Activated T-helper 1 cell treated with anti-CD3 and anti-CD28 coated beads, Interleukin-12 subunit alpha, Interleukin-12 subunit beta, Interleukin-2, Interleukin-4 antibody, amounts not matched to agents 30 ng/mL and 10 ng/mL and 1 ng/mL, durations not matched to agents 14 hours and 24 hours and 36 hours (primary cell): ENCODE measurements around the gene LRRC10B. TPM values are rescaled to one million over a fixed set of nuclear protein-coding genes. Genes with fewer than 3 reads are reported as not detected.
A peak's percentile ranks its signal among the peaks of the same experiment; 100 is the strongest.
"Not testable (repeated sequence)": the region's sequence is repeated elsewhere in the genome, so short reads cannot be mapped to it uniquely, and the experiment has no call there.

ENCODE experiments used
- DNase-seq: peaks from one replicate; pipeline ENCODE4 v3.0.0; 2021; ENCODE audit warnings: low spot score
- H3K27ac Mint-ChIP-seq: one replicate; pipeline ENCODE4 v1.8.0; 2021; ENCODE audit warnings: mild to moderate bottlenecking, mixed read lengths
- H3K27me3 Mint-ChIP-seq: one replicate; pipeline ENCODE4 v1.8.0; 2022; ENCODE audit warnings: mild to moderate bottlenecking, moderate library complexity, mixed read lengths; ENCODE audit not compliant: insufficient read depth
- H3K36me3 Mint-ChIP-seq: one replicate; pipeline ENCODE4 v1.8.0; 2021; ENCODE audit warnings: low read depth, mixed read lengths
- H3K4me1 Mint-ChIP-seq: one replicate; pipeline ENCODE4 v1.8.0; 2021; ENCODE audit warnings: low read depth, mixed read lengths
- H3K4me3 Mint-ChIP-seq: one replicate; pipeline ENCODE4 v1.8.0; 2021; ENCODE audit warnings: mild to moderate bottlenecking, moderate library complexity, mixed read lengths
- H3K9me3 Mint-ChIP-seq: one replicate; pipeline ENCODE4 v1.8.0; 2021; ENCODE audit warnings: mixed read lengths
- intact Hi-C: fragments of 100-400 bp; cut with micrococcal nuclease; formaldehyde crosslinking; loops from one replicate; pipeline ENCODE4 v1.15.1; 2024
- total RNA-seq: library from RNA; stranded (reverse); gene quantifications from 2 replicates; pipeline ENCODE4 v1.2.3, GENCODE V29; 2022

Gene LRRC10B
- total RNA-seq, 1 donor from 2014 or later: not detected

DNA sequence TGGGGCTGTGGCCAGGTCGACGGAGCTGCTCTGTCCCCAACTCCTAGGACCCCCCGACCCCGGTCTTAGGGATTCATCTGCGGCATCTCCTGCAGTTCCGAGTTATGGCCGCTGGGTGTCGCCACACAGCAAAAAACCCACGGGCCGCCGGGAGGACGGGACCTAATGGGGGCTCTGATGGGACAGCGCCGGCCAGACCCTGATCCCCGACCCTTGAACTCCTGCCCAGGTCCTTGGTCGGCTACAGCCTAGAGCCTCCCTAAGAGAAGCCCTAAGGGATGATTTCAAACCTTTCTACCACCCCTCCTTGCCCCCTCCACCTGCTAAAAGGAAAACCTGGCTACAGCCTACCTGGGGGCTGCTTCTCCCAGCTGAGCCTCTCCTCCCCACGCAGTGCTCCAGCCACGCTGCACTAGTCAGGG is 30.8 kb upstream of the LRRC10B start:
- H3K27ac Mint-ChIP-seq: no peak overlapping the region
- peaks cover 8% of the 10 kb centered on the region for H3K4me1 Mint-ChIP-seq
- no peaks in the 10 kb centered on the region for H3K36me3 Mint-ChIP-seq
- H3K27me3 Mint-ChIP-seq: no peaks in the 10 kb centered on the region
- intact Hi-C loops: loop anchor here (1.0 kb wide), 2 partner anchors 40 to 161 kb away; no protein-coding TSS in a partner anchor
- H3K4me3 Mint-ChIP-seq: no peak overlapping the region
- peak; percentile 19 for DNase-seq
- no peaks in the 10 kb centered on the region for H3K9me3 Mint-ChIP-seq

DNA sequence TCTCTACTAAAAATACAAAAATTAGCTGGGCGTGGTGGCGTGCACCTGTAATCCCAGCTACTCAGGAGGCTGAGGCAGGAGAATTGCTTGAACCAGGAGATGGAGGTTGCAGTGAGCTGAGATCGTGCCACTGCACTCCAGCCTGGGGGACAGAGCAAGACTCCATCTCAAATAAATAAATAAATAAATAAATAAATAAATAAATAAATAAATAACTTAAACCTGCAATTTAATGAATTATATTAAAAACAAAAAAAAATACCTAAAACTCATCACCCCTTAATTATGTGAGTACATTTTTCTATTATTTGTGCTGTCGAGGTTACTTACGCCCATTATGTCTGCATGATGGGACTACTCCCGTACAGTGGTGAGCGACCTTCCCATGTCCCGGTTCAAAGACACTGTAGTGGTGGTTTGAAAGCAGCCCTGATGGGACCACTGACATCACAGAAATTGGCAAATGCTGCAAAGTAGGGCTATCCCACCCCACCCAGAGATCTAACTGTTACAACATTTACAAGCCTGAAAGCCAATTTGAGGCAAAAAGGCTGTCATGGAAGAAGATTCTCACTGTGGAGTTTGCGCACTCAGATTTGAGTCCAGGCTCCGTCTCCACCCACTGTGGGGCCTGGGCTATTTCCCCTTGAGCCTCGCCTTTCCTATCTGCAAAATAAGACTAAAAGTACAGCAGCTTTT is 29.0 kb upstream of the LRRC10B start:
- H3K4me1 Mint-ChIP-seq, H3K27ac Mint-ChIP-seq, H3K27me3 Mint-ChIP-seq, H3K4me3 Mint-ChIP-seq, H3K36me3 Mint-ChIP-seq, intact Hi-C loops, H3K9me3 Mint-ChIP-seq, DNase-seq: not testable (repeated sequence)

DNA sequence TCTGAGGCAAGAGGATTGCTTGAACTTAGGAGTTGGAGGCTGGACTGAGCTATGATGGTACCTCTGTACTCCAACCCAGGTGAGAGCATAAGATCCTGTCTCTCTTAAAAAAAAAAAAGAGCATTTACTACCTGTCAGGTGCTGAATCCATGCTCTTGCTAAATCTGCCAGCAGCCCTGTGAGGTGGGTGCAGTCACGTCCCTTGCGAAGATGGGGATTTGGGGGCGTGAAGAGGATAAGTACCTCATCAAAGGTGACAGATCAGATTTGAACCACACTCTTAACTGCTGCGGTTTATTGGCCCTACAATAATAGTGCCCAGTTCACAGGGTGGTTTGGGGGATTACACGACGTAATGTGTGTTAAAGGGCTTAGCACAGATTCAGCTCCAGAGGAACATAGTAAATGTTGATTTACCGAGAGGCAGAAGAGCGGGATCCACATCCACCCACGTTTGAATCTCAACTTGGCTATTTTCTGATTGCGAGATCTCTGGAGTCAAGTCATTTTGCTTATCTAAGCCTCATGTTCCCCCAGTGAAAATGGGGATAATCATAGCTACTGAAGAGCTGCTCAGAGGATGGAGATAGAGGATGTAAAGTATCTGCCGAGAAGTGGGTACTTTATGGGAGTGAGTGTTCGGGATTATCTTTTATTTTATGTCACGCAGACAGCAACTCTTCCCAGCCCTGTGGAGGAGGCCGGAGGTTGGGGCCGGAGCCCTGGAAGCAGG is 28.1 kb upstream of the LRRC10B start:
- intact Hi-C loops: no loop called here
- DNase-seq: no peak
- no peak overlapping the region for H3K4me3 Mint-ChIP-seq
- no peaks in the 10 kb centered on the region for H3K27me3 Mint-ChIP-seq
- H3K4me1 Mint-ChIP-seq: no peaks in the 10 kb centered on the region
- no peaks in the 10 kb centered on the region for H3K9me3 Mint-ChIP-seq
- no peaks in the 10 kb centered on the region for H3K36me3 Mint-ChIP-seq
- no peak overlapping the region for H3K27ac Mint-ChIP-seq

DNA sequence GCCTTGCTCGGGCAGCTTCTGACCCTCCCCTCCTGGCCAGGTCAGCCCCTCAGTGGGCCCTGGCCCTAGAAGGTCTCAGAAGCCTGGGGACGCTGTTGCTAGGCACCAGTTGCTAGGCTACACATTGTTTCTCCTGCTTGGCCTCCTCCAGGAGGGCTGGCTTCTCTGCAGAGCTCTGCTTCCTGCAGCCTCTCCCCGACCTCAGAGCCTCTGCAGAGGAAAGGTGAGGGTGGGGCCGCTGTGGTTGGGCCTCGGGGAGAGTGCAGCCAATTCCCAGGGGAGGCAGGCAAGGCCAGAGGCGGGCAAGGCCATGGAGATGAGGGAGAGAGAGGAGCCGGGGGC is 27.6 kb upstream of the LRRC10B start:
- no peak for DNase-seq
- Mint-ChIP-seq H3K4me1 (no peaks in the 10 kb centered on the region), H3K27ac (no peak overlapping the region), H3K4me3 (no peak overlapping the region), H3K27me3 (no peaks in the 10 kb centered on the region), H3K9me3 (no peaks in the 10 kb centered on the region), H3K36me3 (no peaks in the 10 kb centered on the region)
- intact Hi-C loops: no loop called here

DNA sequence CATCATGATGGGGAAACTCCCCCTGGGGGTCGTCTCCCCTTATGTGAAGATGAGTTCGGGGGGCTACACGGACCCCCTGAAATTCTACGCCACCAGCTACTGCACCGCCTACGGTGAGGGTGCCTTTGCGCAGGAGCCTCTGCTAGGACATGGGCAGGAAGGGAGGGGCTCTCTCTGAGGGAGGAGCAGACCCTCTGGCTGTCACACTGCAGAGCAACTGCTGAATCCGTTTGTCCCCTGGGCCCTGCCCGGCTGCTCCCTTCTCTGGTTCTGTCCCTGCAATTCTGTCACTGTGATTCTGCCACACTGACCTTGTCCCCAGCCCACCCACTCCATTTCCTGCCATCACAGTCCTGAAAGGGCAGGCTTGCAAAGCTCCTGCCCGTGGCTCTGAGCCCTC is 26.7 kb upstream of the LRRC10B start:
- no peaks in the 10 kb centered on the region for H3K27me3 Mint-ChIP-seq
- no peak overlapping the region for H3K27ac Mint-ChIP-seq
- H3K9me3 Mint-ChIP-seq: no peaks in the 10 kb centered on the region
- no peaks in the 10 kb centered on the region for H3K36me3 Mint-ChIP-seq
- no peak for DNase-seq
- H3K4me3 Mint-ChIP-seq: no peak overlapping the region
- H3K4me1 Mint-ChIP-seq: no peaks in the 10 kb centered on the region
- intact Hi-C loops: no loop called here

DNA sequence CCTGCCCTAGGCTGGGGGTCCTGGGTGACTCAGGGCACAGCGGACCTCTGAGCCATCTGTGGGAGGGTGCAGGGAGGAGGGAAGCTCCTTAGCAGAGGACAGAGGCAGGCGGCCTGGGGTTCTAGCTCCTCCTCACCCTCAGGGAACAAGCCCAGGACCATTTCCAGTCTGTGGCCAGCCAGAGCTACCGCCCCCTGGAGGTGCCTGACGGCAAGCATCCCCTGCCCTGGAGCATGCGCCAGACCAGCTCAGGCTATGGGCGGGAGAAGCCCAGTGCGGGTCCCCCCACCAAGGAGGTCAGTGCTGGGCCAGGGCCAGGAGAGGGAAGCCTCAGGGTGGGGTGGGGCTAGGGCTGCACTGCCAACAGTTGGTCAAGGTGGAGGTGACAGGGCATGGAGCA is 26.0 kb upstream of the LRRC10B start:
- H3K36me3 Mint-ChIP-seq: no peaks in the 10 kb centered on the region
- intact Hi-C loops: no loop called here
- H3K27ac Mint-ChIP-seq: no peak overlapping the region
- DNase-seq: no peak
- H3K4me3 Mint-ChIP-seq: no peak overlapping the region
- H3K9me3 Mint-ChIP-seq: no peaks in the 10 kb centered on the region
- no peaks in the 10 kb centered on the region for H3K27me3 Mint-ChIP-seq
- no peaks in the 10 kb centered on the region for H3K4me1 Mint-ChIP-seq

DNA sequence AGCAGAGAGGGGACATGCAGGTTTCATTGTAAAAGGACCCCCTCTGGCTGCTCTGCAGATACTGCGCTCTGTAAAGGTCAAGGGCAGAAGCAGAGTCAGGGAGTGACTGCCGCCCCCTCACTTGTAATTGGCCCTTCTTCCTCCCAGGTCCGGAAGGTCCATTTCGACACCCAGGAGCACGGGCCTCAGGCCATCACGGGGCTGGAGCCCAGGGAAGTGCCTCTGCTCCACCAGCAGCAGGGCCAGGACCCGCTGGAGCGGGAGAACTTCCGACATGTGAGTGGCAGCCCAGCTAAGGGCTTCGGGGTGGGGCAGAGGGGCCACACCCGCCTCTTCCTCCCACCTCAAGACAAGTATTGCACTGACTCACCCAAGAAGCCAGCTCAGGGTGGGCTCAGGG is 24.0 kb upstream of the LRRC10B start:
- intact Hi-C loops: no loop called here
- no peaks in the 10 kb centered on the region for H3K36me3 Mint-ChIP-seq

DNA sequence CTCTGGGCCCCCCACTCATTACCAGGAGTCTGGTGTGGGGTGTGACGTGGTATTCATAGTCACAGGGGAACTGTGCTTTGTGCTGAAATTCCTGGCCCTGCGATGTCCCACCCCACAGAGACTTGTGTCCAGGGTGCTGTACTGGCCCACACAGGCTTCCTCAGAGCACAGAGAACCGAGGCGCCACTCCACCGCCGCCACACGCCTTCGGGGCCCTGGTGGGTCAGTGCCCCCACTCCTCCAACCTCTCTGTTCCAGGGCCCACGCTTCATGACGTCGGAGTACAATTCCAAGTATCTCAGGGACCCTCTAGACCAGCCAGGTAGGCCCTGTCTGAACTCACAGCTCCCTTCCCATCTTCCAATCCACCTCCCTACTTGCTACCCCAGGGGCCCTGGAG is 23.5 kb upstream of the LRRC10B start:
- DNase-seq: no peak
- Mint-ChIP-seq H3K9me3 (no peaks in the 10 kb centered on the region), H3K4me3 (no peak overlapping the region), H3K27ac (no peak overlapping the region), H3K36me3 (no peaks in the 10 kb centered on the region), H3K27me3 (no peaks in the 10 kb centered on the region), H3K4me1 (no peaks in the 10 kb centered on the region)
- intact Hi-C loops: no loop called here

More for the DNA sequence above, 24.0 kb upstream of the LRRC10B start:
- H3K27ac Mint-ChIP-seq: no peak overlapping the region
- no peaks in the 10 kb centered on the region for H3K9me3 Mint-ChIP-seq
- H3K4me1 Mint-ChIP-seq: no peaks in the 10 kb centered on the region
- no peak for DNase-seq
- no peaks in the 10 kb centered on the region for H3K27me3 Mint-ChIP-seq
- no peak overlapping the region for H3K4me3 Mint-ChIP-seq

DNA sequence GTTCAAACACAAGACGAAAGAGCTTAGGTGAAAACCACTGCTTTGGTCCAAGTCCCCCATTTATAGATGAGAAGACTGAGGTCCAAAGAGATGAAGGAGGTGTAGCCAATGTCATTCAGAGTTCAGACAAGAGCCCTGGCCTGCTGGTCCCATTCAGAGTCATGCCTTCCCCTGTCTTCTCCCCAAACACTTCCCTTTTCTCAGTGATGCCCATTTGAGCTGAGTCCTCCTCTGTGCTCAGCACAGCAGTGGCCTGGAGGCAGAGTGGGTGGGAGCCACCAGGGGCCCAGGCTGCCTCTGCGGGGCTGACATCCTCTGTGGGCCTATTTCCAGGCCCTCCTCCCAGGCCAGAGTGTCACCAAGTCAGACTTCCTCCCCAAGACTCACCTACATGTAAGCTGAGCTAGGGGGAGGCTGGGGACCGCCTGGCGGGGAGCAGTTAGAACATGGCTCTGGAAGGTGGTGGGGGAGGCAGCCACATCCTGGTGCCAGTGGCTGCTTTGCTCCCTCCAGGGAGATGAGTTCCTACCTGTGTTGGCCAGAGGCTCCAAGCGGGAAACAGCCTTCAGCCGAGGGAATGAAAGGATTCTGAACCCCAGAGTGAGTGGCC is 22.4 kb upstream of the LRRC10B start:
- H3K9me3 Mint-ChIP-seq: no peaks in the 10 kb centered on the region
- no peaks in the 10 kb centered on the region for H3K4me1 Mint-ChIP-seq
- H3K4me3 Mint-ChIP-seq: no peak overlapping the region
- intact Hi-C loops: no loop called here
- no peak overlapping the region for H3K27ac Mint-ChIP-seq
- no peaks in the 10 kb centered on the region for H3K27me3 Mint-ChIP-seq
- DNase-seq: no peak
- no peaks in the 10 kb centered on the region for H3K36me3 Mint-ChIP-seq

DNA sequence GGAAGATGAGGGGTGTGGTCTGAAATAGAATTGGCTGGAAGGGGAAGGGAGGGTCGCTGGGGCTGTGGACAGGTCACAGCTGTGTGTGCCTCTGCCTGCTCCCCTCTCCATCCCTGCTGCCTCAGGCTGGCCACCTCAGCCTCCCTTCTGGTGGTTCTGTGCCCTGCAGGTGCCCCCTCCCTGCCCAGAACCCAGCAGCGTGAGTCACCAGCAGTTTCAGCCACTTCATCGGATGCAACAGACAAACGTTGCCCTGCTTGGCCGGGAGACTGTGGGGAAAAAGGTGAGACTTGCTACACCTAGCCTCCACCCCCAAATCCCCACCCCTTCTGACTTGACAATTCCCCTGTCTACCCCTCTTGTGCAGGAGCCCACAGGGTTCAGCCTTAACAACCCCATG is 21.8 kb upstream of the LRRC10B start:
- intact Hi-C loops: no loop called here
- H3K27me3 Mint-ChIP-seq: no peaks in the 10 kb centered on the region

DNA sequence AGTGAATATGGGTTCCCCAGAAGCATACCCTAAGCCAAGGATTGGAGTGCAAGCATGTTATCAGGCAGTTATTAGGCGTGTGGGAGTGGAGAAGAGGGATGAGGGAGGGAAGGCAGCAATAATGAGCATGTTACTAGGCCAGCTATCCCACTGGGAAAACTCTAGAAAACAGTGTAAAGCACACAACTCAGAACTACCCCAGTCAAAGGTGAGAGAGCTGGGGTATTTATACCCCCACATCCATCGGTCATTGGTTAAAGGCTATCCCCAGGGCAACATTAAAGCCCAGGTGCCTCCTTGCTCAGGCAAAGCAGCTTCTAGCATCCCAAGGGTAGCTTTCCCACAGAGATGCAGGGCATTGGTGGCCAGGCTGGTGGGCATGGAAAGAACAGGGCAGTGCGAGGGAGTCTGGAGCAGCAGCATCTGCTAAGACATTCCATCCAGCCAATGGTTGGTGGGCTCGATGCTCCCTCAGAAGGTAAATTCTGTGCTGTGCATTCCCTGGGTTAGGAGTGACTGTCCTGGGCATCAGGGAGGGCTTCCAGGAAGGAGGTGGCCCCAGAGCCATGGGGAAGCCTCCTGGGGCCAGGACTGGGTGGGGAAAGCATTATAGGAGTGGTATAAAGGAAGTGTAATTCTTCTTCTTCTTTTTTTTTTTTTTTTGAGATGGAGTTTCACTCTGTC is 21.1 kb upstream of the LRRC10B start:
- no peaks in the 10 kb centered on the region for H3K4me1 Mint-ChIP-seq
- intact Hi-C loops: no loop called here
- H3K36me3 Mint-ChIP-seq: no peaks in the 10 kb centered on the region
- DNase-seq: no peak
- no peak overlapping the region for H3K4me3 Mint-ChIP-seq
- peak overlapping the region; percentile 40 for H3K27ac Mint-ChIP-seq
- no peaks in the 10 kb centered on the region for H3K27me3 Mint-ChIP-seq
- no peaks in the 10 kb centered on the region for H3K9me3 Mint-ChIP-seq

More for the DNA sequence above, 21.8 kb upstream of the LRRC10B start:
- no peak overlapping the region for H3K4me3 Mint-ChIP-seq
- no peaks in the 10 kb centered on the region for H3K9me3 Mint-ChIP-seq
- no peak for DNase-seq
- H3K36me3 Mint-ChIP-seq: no peaks in the 10 kb centered on the region
- H3K4me1 Mint-ChIP-seq: no peaks in the 10 kb centered on the region
- H3K27ac Mint-ChIP-seq: no peak overlapping the region

DNA sequence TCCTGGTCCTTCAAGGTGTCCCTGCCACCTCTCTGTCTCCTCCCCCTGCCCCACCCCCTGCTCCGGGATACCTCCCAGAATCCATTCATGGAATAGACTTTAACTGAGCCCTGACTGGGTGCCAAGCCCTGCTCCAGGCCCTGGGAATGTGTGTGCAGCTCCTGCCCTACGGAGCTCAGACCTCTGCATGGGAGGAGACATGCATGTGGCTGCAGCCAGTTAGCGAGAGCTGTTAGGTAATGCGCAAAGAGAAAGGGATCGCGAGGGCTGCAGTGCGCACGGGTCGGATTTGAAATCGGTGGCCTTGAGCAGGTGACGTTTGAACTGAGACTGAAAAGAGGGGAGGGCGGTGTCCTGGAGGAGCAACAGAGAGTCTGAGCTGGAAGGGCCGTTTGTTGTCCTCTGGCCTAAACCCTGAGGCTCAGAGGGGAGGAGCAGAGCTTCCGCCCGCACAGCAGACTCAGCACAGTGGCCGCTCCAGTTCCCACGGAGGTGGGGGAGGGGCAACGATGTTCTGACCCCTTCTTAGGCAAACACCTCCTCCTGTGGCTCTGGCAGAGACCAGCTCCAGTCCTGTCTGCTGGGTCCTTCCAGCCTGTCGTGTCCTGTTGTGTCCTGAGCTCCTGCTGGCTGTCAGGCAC is 19.8 kb upstream of the LRRC10B start:
- no peaks in the 10 kb centered on the region for H3K36me3 Mint-ChIP-seq
- intact Hi-C loops: no loop called here
- no peak for DNase-seq
- H3K4me3 Mint-ChIP-seq: no peak overlapping the region
- no peaks in the 10 kb centered on the region for H3K27me3 Mint-ChIP-seq
- no peaks in the 10 kb centered on the region for H3K9me3 Mint-ChIP-seq
- no peak overlapping the region for H3K27ac Mint-ChIP-seq
- no peaks in the 10 kb centered on the region for H3K4me1 Mint-ChIP-seq
